GM12872 (cell line): ENCODE data around the gene MCMBP.

ENCODE experiments used
- CTCF ChIP-seq: IDR thresholded peaks from 3 replicates; pipeline ENCODE4 v1.5.1; 2011; ENCODE audit warnings: low read depth, mild to moderate bottlenecking, low read length, moderate library complexity; ENCODE audit not compliant: insufficient read depth

The MCMBP gene

GRCh38 chr10:119872610-119872859, at the start of gene MCMBP:
MCMBP (minus strand) TSS chr10:119872843; CDS start chr10:119872584, 259 bp downstream.
- TF ChIP-seq CTCF: no peak

- TF ChIP-seq CTCF: no peak
Observed at GRCh38 chr10:119919826-119920225, 47.2 kb upstream of the MCMBP start.

- no peak for TF ChIP-seq CTCF
Observed at GRCh38 chr10:119919271-119919670, 46.6 kb upstream of the MCMBP start.

- TF ChIP-seq CTCF: no peak
Observed at GRCh38 chr10:119917777-119918176, 45.1 kb upstream of the MCMBP start.

- TF ChIP-seq CTCF: no peak
Observed at GRCh38 chr10:119910689-119911088, 38.0 kb upstream of the MCMBP start.

- no peak for TF ChIP-seq CTCF
Observed at GRCh38 chr10:119908166-119908565, 35.5 kb upstream of the MCMBP start.

- no peak for TF ChIP-seq CTCF
Observed at GRCh38 chr10:119903946-119904666, 31.5 kb upstream of the MCMBP start.

GRCh38 chr10:119898577-119898976, 25.9 kb upstream of the MCMBP start:
- TF ChIP-seq CTCF: no peak
